Esophagus squamous epithelium (tissue), 4 donors: Measurements from ENCODE around the gene SHLD1.

Source experiments
- POLR2A ChIP-seq, 4 donors: fragments of 450-650 bp; IDR thresholded peaks; one replicate each; pipeline ENCODE4 v1.6.1; 2017; ENCODE audit warnings: antibody characterized with exemption in 4 of 4, mild to moderate bottlenecking in 4 of 4, moderate library complexity in 3 of 4
- TF ChIP-seq, protein P1 (sequence below), 6 experiments: fragments of 450-650 bp in 4 of 6; fragments of 200-600 bp in 2 of 6; sonication (generic) in 2 of 6; IDR thresholded peaks; one replicate each; pipeline ENCODE4 v1.5.1; 2016 to 2019; ENCODE audit warnings: antibody characterized with exemption in 6 of 6, mild to moderate bottlenecking in 4 of 6, moderate library complexity in 4 of 6

DNA sequence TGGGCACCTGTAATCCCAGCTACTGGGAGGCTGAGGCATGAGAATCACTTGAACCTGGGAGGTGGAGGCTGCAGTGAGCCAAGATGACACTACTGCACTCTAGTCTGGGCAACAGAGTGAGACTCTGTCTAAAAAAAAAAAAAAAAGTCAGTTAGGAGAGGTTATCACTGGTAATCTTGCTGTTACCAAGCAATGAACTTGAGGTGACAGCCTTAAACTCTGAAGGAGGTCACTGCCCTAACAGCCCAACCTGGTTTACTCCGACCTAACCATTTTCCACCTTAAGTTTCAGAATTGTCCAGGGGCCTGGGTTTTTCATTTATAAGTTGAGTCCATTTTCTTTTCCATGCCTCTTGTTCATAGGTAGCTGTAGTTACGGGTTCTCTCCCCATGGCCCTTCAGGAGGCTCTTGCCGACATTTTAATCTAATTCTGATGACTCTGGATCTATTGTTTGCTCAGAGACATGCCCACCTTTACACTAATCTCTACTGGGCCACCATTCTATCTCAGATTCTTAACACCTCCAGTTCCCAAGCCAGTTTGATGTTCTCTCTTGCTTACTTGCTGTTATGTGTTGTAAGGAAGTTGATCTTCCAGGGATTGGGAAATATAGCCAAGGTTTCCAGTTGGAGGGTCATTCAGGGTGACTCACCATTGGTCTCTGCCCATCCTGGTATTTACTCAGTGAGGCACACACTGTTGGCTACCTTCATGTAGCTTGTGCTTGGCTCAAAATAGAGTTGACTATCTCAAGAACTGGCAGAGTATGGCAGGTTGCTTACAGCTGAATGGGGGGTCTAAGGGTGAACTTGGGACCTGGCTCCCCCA, 29.1 kb downstream of the SHLD1 start:
- TF ChIP-seq POLR2A (IDR thresholded peaks at IDR 0.05) = no peak
- TF ChIP-seq, protein P1, sequence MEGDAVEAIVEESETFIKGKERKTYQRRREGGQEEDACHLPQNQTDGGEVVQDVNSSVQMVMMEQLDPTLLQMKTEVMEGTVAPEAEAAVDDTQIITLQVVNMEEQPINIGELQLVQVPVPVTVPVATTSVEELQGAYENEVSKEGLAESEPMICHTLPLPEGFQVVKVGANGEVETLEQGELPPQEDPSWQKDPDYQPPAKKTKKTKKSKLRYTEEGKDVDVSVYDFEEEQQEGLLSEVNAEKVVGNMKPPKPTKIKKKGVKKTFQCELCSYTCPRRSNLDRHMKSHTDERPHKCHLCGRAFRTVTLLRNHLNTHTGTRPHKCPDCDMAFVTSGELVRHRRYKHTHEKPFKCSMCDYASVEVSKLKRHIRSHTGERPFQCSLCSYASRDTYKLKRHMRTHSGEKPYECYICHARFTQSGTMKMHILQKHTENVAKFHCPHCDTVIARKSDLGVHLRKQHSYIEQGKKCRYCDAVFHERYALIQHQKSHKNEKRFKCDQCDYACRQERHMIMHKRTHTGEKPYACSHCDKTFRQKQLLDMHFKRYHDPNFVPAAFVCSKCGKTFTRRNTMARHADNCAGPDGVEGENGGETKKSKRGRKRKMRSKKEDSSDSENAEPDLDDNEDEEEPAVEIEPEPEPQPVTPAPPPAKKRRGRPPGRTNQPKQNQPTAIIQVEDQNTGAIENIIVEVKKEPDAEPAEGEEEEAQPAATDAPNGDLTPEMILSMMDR (IDR thresholded peaks at IDR 0.05) = no peak
